Neural progenitor cell (in vitro differentiated cells): ENCODE results near the gene KBTBD8. TPM values are rescaled to one million over a fixed set of nuclear protein-coding genes. Genes with fewer than 3 reads are reported as not detected.

Source experiments
- DNase-seq: peaks from one replicate; pipeline ENCODE4 v3.0.0-alpha.2; 2016; ENCODE audit warnings: low spot score
- H2AFZ ChIP-seq: fragments of 200-600 bp; sonication (generic); replicated peaks from 2 replicates; pipeline ENCODE4 v1.6.1; 2016; ENCODE audit warnings: antibody characterized with exemption
- H3F3A ChIP-seq: fragments of 200-600 bp; sonication (generic); 2 replicates; pipeline ENCODE4 v1.6.1; 2016; ENCODE audit warnings: antibody characterized with exemption, low read depth
- H3K27ac ChIP-seq: fragments of 200-600 bp; sonication (generic); 2 replicates; pipeline ENCODE4 v1.5.1; 2016; ENCODE audit warnings: mild to moderate bottlenecking
- H3K27me3 ChIP-seq: fragments of 200-600 bp; sonication (generic); 2 replicates; pipeline ENCODE4 v1.6.1; 2016; ENCODE audit warnings: mild to moderate bottlenecking, moderate library complexity
- H3K36me3 ChIP-seq: fragments of 200-600 bp; sonication (generic); 2 replicates; pipeline ENCODE4 v1.5.1; 2016
- H3K4me1 ChIP-seq: fragments of 200-600 bp; sonication (generic); 2 replicates; pipeline ENCODE4 v1.6.1; 2016; ENCODE audit warnings: mixed run types
- H3K4me2 ChIP-seq: fragments of 200-600 bp; sonication (generic); 2 replicates; pipeline ENCODE4 v1.6.1; 2016
- H3K4me3 ChIP-seq: fragments of 200-600 bp; sonication (generic); 2 replicates; pipeline ENCODE4 v1.5.1; 2016
- H3K79me2 ChIP-seq: fragments of 200-600 bp; sonication (generic); 2 replicates; pipeline ENCODE4 v1.6.1; 2016; ENCODE audit warnings: low read depth
- H3K9ac ChIP-seq: fragments of 200-600 bp; sonication (generic); 2 replicates; pipeline ENCODE4 v1.6.1; 2016
- H3K9me3 ChIP-seq: fragments of 200-600 bp; sonication (generic); 2 replicates; pipeline ENCODE4 v1.5.1; 2016; ENCODE audit warnings: low read depth
- H4K20me1 ChIP-seq: fragments of 200-600 bp; sonication (generic); 2 replicates; pipeline ENCODE4 v1.6.1; 2016; ENCODE audit warnings: low read depth
- H3K27ac Mint-ChIP-seq: 3 replicates; pipeline ENCODE4 v1.8.0; 2021; ENCODE audit warnings: mixed read lengths
- H3K27me3 Mint-ChIP-seq: 2 replicates; pipeline ENCODE4 v1.8.0; 2022; ENCODE audit warnings: low read depth, mild to moderate bottlenecking, inconsistent platforms, moderate library complexity, mixed read lengths; ENCODE audit not compliant: insufficient read depth
- H3K36me3 Mint-ChIP-seq: 3 replicates; pipeline ENCODE4 v1.8.0; 2021; ENCODE audit warnings: mixed read lengths
- H3K4me1 Mint-ChIP-seq: 3 replicates; pipeline ENCODE4 v1.8.0; 2021; ENCODE audit warnings: mixed read lengths
- H3K4me3 Mint-ChIP-seq: 3 replicates; pipeline ENCODE4 v1.8.0; 2021; ENCODE audit warnings: mild to moderate bottlenecking, moderate library complexity, mixed read lengths
- H3K9me3 Mint-ChIP-seq: 3 replicates; pipeline ENCODE4 v1.8.0; 2020; ENCODE audit warnings: mixed read lengths
- CTCF ChIP-seq: fragments of 200-600 bp; sonication (generic); IDR thresholded peaks from 2 replicates; pipeline ENCODE4 v1.5.1; 2017; ENCODE audit warnings: antibody characterized with exemption, mild to moderate bottlenecking
- EZH2 ChIP-seq: fragments of 200-600 bp; sonication (generic); IDR thresholded peaks from 2 replicates; pipeline ENCODE4 v1.6.1; 2017; ENCODE audit warnings: antibody characterized with exemption, mild to moderate bottlenecking, moderate library complexity
- EZH2phosphoT487 ChIP-seq: fragments of 200-600 bp; sonication (generic); IDR thresholded peaks from 2 replicates; pipeline ENCODE4 v1.6.1; 2017; ENCODE audit warnings: antibody characterized with exemption
- total RNA-seq: library from RNA; depleted of rRNA; stranded (reverse); fragments of >200 nt; gene quantifications from 2 replicates; pipeline ENCODE4 v1.2.3, GENCODE V29; 2015; ENCODE audit warnings: low replicate concordance

KBTBD8 gene
- total RNA-seq, 1 donor from 2014 or later: 8.3 TPM

- H3K4me3 Mint-ChIP-seq: peak overlapping the region; percentile 90
- no peak overlapping the region for H3K27ac Mint-ChIP-seq
These were observed 763 bp downstream of the KBTBD8 start for GRCh38 chr3:66998904-66999235.

GRCh38 chr3:67000009-67000408 is 1.9 kb downstream of the KBTBD8 start:
- H3K36me3 ChIP-seq: no peaks in the 10 kb centered on the region
- no peak overlapping the region for H2AFZ ChIP-seq
- Mint-ChIP-seq H3K4me3 (no peak overlapping the region), H3K36me3 (peaks cover 8% of the 10 kb centered on the region), H3K27ac (no peak overlapping the region), H3K4me1 (peaks cover 14% of the 10 kb centered on the region), H3K27me3 (peaks cover 4% of the 10 kb centered on the region), H3K9me3 (no peaks in the 10 kb centered on the region)
- no peak for DNase-seq
- H3K4me2 ChIP-seq: no peak overlapping the region
- H3K9ac ChIP-seq: no peak overlapping the region
- H3K27me3 ChIP-seq: peaks cover 13% of the 10 kb centered on the region
- H3F3A ChIP-seq: no peaks in the 10 kb centered on the region
- H3K4me1 ChIP-seq: no peaks in the 10 kb centered on the region
- H3K79me2 ChIP-seq: no peaks in the 10 kb centered on the region
- no peak overlapping the region for H3K4me3 ChIP-seq
- H3K27ac ChIP-seq: no peak overlapping the region
- no peaks in the 10 kb centered on the region for H3K9me3 ChIP-seq
- TF ChIP-seq EZH2phosphoT487: no peak
- no peak for TF ChIP-seq EZH2
- no peak for TF ChIP-seq CTCF
- no peaks in the 10 kb centered on the region for H4K20me1 ChIP-seq

More at GRCh38 chr3:66998904-66999235, 763 bp downstream of the KBTBD8 start:
- peak overlapping the region; percentile 66 for H3K4me3 ChIP-seq
- no peaks in the 10 kb centered on the region for H3K4me1 ChIP-seq
- H4K20me1 ChIP-seq: no peaks in the 10 kb centered on the region
- H3K9me3 ChIP-seq: no peaks in the 10 kb centered on the region
- Mint-ChIP-seq H3K27me3 (peaks cover 4% of the 10 kb centered on the region), H3K4me1 (peaks cover 14% of the 10 kb centered on the region), H3K9me3 (no peaks in the 10 kb centered on the region), H3K36me3 (peaks cover 4% of the 10 kb centered on the region)
- H3K27ac ChIP-seq: no peak overlapping the region
- H3K79me2 ChIP-seq: no peaks in the 10 kb centered on the region
- peaks cover 13% of the 10 kb centered on the region for H3K27me3 ChIP-seq
- peak overlapping the region; percentile 86 for H3K4me2 ChIP-seq
- no peaks in the 10 kb centered on the region for H3F3A ChIP-seq
- peak overlapping the region; percentile 67 for H2AFZ ChIP-seq
- H3K9ac ChIP-seq: no peak overlapping the region
- TF ChIP-seq CTCF (no peak), EZH2 (no peak), EZH2phosphoT487 (no peak)
- DNase-seq: no peak
- no peaks in the 10 kb centered on the region for H3K36me3 ChIP-seq

- Histone ChIP-seq H3K9me3 (no peaks in the 10 kb centered on the region), H3K4me2 (no peak overlapping the region), H3F3A (no peaks in the 10 kb centered on the region), H3K79me2 (peaks cover 5% of the 10 kb centered on the region), H3K9ac (no peak overlapping the region), H3K27me3 (peaks cover 13% of the 10 kb centered on the region), H3K4me1 (no peaks in the 10 kb centered on the region), H4K20me1 (no peaks in the 10 kb centered on the region), H3K4me3 (no peak overlapping the region), H2AFZ (no peak overlapping the region), H3K36me3 (no peaks in the 10 kb centered on the region), H3K27ac (no peak overlapping the region)
- peaks cover 4% of the 10 kb centered on the region for H3K27me3 Mint-ChIP-seq
- no peaks in the 10 kb centered on the region for H3K9me3 Mint-ChIP-seq
- no peak for TF ChIP-seq EZH2
- no peak for TF ChIP-seq EZH2phosphoT487
- TF ChIP-seq CTCF: no peak
- no peak for DNase-seq
- H3K4me3 Mint-ChIP-seq: no peak overlapping the region
- peaks cover 8% of the 10 kb centered on the region for H3K36me3 Mint-ChIP-seq
- peaks cover 14% of the 10 kb centered on the region for H3K4me1 Mint-ChIP-seq
- no peak overlapping the region for H3K27ac Mint-ChIP-seq
These were observed 3.2 kb downstream of the KBTBD8 start for GRCh38 chr3:67001086-67001861.
